CD4-positive, CD25-positive, alpha-beta regulatory T cell (primary cell): Measurements from ENCODE around the gene PTGR3. TPM values are rescaled to one million over a fixed set of nuclear protein-coding genes. Genes with fewer than 3 reads are reported as not detected.
A peak's percentile ranks its signal among the peaks of the same experiment; 100 is the strongest.
"Not testable (repeated sequence)": the region's sequence is repeated elsewhere in the genome, so short reads cannot be mapped to it uniquely, and the experiment has no call there.

Source experiments
- ATAC-seq, 2 donors: fragments of 150-1000 bp; cut with Tn5 transposase; one replicate each; pipeline ENCODE4 v1.10.0; 2021; ENCODE audit warnings: low read depth in 2 of 2, moderate number of reproducible peaks in 2 of 2, moderate library complexity in 1 of 2
- DNase-seq, 3 donors: peaks; one replicate each; pipeline versions ENCODE4 v3.0.0 to v3.0.0-alpha.2; 2012 to 2022; ENCODE audit warnings: mixed read lengths in 1 of 3
- H3K27ac ChIP-seq: one replicate; pipeline ENCODE4 v1.7.0; 2013; ENCODE audit warnings: mild to moderate bottlenecking, low read length; ENCODE audit not compliant: insufficient read depth, poor library complexity, severe bottlenecking
- H3K27me3 ChIP-seq: one replicate; pipeline ENCODE4 v1.7.0; 2013; ENCODE audit warnings: low read length; ENCODE audit not compliant: control insufficient read depth, insufficient read depth
- H3K36me3 ChIP-seq: one replicate; pipeline ENCODE4 v1.7.0; 2013; ENCODE audit warnings: mild to moderate bottlenecking, low read length, moderate library complexity; ENCODE audit not compliant: control insufficient read depth, insufficient read depth
- H3K4me1 ChIP-seq: 2 replicates; pipeline ENCODE4 v1.7.0; 2013; ENCODE audit warnings: mild to moderate bottlenecking, low read length; ENCODE audit not compliant: insufficient read depth, control insufficient read depth, poor library complexity, severe bottlenecking
- H3K4me3 ChIP-seq: one replicate; pipeline ENCODE4 v1.7.0; 2013; ENCODE audit warnings: low read depth, mild to moderate bottlenecking, low read length, moderate library complexity
- H3K9me3 ChIP-seq, 2 experiments: 1 replicate in 1 of 2; 2 replicates in 1 of 2; pipeline ENCODE4 v1.7.0; 2013; ENCODE audit warnings: low read length in 2 of 2, mild to moderate bottlenecking in 1 of 2, moderate library complexity in 1 of 2; ENCODE audit not compliant: control insufficient read depth in 2 of 2
- H3K27ac Mint-ChIP-seq, 3 donors: one replicate each; pipeline ENCODE4 v1.8.0; 2020 to 2022; ENCODE audit warnings: mild to moderate bottlenecking in 3 of 3, mixed read lengths in 3 of 3, moderate library complexity in 2 of 3
- H3K27me3 Mint-ChIP-seq: one replicate; pipeline ENCODE4 v1.8.0; 2022; ENCODE audit warnings: mild to moderate bottlenecking, mixed read lengths
- H3K36me3 Mint-ChIP-seq: one replicate; pipeline ENCODE4 v1.8.0; 2020; ENCODE audit warnings: mixed read lengths
- H3K4me1 Mint-ChIP-seq, 4 donors: one replicate each; pipeline ENCODE4 v1.8.0; 2020 to 2022; ENCODE audit warnings: mixed read lengths in 4 of 4, mild to moderate bottlenecking in 1 of 4
- H3K4me3 Mint-ChIP-seq, 4 donors: one replicate each; pipeline ENCODE4 v1.8.0; 2020 to 2022; ENCODE audit warnings: mild to moderate bottlenecking in 4 of 4, mixed read lengths in 4 of 4, moderate library complexity in 3 of 4
- H3K9me3 Mint-ChIP-seq, 7 donors: one replicate each; pipeline ENCODE4 v1.8.0; 2020 to 2022; ENCODE audit warnings: mixed read lengths in 7 of 7, mild to moderate bottlenecking in 3 of 7, moderate library complexity in 2 of 7
- polyA plus RNA-seq, 4 donors: library from polyadenylated mRNA; unstranded; fragments of 300-500 nt; fragmentation: Illumina TruSeq; gene quantifications; one replicate each; pipeline ENCODE4 v1.2.3, GENCODE V29; 2021
- total RNA-seq: library from RNA; stranded (reverse); gene quantifications from one replicate; pipeline ENCODE4 v1.2.3, GENCODE V29; 2022

Gene PTGR3
- total and polyA plus RNA-seq, 5 donors from 2014 or later: 18.6 to 33.3 (median 25.5) TPM

- no peak for ATAC-seq
- H3K36me3 Mint-ChIP-seq: peaks cover 16% of the 10 kb centered on the region
These were observed 10.9 kb downstream of the PTGR3 start for GRCh38 chr18:75198036-75198435.

DNA sequence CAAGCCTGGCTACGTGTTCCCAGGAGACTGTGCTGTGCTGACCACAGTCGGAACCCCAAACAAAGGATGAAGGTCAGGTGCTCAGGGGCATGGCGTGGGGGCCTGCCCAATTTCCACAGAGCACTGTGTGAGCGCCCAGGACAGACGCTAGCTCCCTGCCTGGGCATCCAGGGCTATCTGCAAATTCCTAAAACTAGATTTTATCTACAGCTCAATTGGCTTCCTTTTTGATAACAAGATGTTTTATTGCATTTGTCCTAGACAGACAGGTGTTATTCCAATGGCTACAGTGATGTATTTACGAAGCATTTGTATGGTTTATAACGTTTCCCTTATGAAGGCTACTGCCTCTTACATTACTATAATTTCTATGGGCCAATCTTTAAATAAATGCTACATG, 16.0 kb downstream of the PTGR3 start:
- Mint-ChIP-seq H3K27ac (peak overlapping the region in 1 of 3 donors; percentile 69), H3K4me3 (no peak overlapping the region), H3K27me3 (no peaks in the 10 kb centered on the region), H3K9me3 (no peaks in the 10 kb centered on the region), H3K4me1 (peaks cover 0 to 7% (median 2%) of the 10 kb centered on the region in 4 donors), H3K36me3 (peaks cover 4% of the 10 kb centered on the region)
- no peak for ATAC-seq
- H3K27ac ChIP-seq: no peak overlapping the region
- H3K4me1 ChIP-seq: no peaks in the 10 kb centered on the region
- no peaks in the 10 kb centered on the region for H3K27me3 ChIP-seq
- no peak overlapping the region for H3K4me3 ChIP-seq
- H3K9me3 ChIP-seq: no peaks in the 10 kb centered on the region
- no peak for DNase-seq
- H3K36me3 ChIP-seq: no peaks in the 10 kb centered on the region

More at GRCh38 chr18:75198036-75198435, 10.9 kb downstream of the PTGR3 start:
- Histone ChIP-seq H3K36me3 (peaks cover 15% of the 10 kb centered on the region), H3K27ac (no peak overlapping the region), H3K9me3 (no peaks in the 10 kb centered on the region), H3K4me3 (no peak overlapping the region), H3K27me3 (no peaks in the 10 kb centered on the region), H3K4me1 (no peaks in the 10 kb centered on the region)
- peak overlapping the region in 2 of 3 donors; percentile 38 to 45 for H3K27ac Mint-ChIP-seq
- DNase-seq: no peak
- no peaks in the 10 kb centered on the region for H3K9me3 Mint-ChIP-seq
- peaks cover 5 to 26% (median 15%) of the 10 kb centered on the region in 4 donors for H3K4me1 Mint-ChIP-seq
- no peak overlapping the region for H3K4me3 Mint-ChIP-seq
- H3K27me3 Mint-ChIP-seq: no peaks in the 10 kb centered on the region

DNA sequence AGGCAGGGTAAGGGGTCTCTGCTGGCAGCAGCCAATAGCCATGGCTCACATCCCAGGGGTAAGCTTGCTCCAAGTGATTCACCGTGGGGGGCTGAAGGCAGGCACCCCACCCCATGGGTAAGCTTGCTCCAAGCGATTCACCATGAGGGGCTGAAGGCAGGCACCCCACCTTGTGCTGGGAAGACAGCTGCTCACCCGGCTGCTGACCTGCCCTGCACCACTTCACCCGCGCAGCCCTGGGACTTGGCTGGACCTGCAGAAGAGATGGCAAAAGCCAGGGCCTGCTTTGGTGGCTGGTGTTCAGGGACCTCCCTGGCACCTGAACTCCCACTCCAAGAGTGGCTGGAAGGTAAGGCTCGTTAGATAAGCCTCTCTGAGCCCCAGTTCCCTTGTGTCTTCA, 19.2 kb downstream of the PTGR3 start:
- Mint-ChIP-seq H3K27me3 (no peaks in the 10 kb centered on the region), H3K27ac (no peak overlapping the region), H3K36me3 (no peaks in the 10 kb centered on the region), H3K9me3 (no peaks in the 10 kb centered on the region), H3K4me1 (no peaks in the 10 kb centered on the region), H3K4me3 (peak overlapping the region in 1 of 4 donors; percentile 80)
- no peak for DNase-seq
- Histone ChIP-seq H3K4me1 (no peaks in the 10 kb centered on the region), H3K9me3 (no peaks in the 10 kb centered on the region), H3K27ac (no peak overlapping the region), H3K4me3 (no peak overlapping the region), H3K27me3 (no peaks in the 10 kb centered on the region), H3K36me3 (no peaks in the 10 kb centered on the region)
- ATAC-seq: no peak

GRCh38 chr18:75187702-75188101, 21.2 kb downstream of the PTGR3 start:
- not testable (repeated sequence) for H3K4me3 ChIP-seq, H3K27me3 Mint-ChIP-seq, H3K27me3 ChIP-seq, H3K36me3 Mint-ChIP-seq, H3K4me3 Mint-ChIP-seq, H3K9me3 ChIP-seq, H3K9me3 Mint-ChIP-seq, H3K36me3 ChIP-seq, H3K27ac Mint-ChIP-seq, H3K4me1 Mint-ChIP-seq, ATAC-seq, DNase-seq, H3K27ac ChIP-seq, H3K4me1 ChIP-seq

DNA sequence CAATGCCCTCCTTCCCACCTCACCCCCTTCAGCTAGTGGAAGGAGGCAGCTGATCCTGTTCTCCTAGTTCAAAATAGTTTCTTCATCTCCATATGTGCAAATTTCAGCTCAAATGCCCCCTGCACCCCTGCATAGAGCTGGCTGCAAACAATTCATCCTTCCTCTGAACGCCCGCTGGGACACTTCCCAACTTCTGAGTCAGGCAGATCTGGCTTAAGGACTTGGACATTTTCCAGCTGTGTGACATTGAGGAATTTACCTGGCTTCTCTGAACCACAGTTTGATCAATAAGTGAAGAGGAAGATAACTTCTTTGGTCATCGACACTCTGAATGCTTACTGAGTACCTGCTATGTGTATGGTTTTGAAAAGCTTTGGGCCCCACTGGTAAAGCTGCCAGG, 23.5 kb downstream of the PTGR3 start:
- H3K4me3 Mint-ChIP-seq: no peak overlapping the region
- no peak for DNase-seq
- Histone ChIP-seq H3K4me1 (no peaks in the 10 kb centered on the region), H3K9me3 (no peaks in the 10 kb centered on the region), H3K27me3 (peaks cover 2% of the 10 kb centered on the region), H3K36me3 (no peaks in the 10 kb centered on the region), H3K27ac (no peak overlapping the region), H3K4me3 (no peak overlapping the region)
- peaks cover 17% of the 10 kb centered on the region for H3K27me3 Mint-ChIP-seq
- H3K9me3 Mint-ChIP-seq: peaks cover 0 to 1% (median 0%) of the 10 kb centered on the region in 7 donors
- no peaks in the 10 kb centered on the region for H3K36me3 Mint-ChIP-seq
- no peak overlapping the region for H3K27ac Mint-ChIP-seq
- no peaks in the 10 kb centered on the region for H3K4me1 Mint-ChIP-seq
- ATAC-seq: no peak

DNA sequence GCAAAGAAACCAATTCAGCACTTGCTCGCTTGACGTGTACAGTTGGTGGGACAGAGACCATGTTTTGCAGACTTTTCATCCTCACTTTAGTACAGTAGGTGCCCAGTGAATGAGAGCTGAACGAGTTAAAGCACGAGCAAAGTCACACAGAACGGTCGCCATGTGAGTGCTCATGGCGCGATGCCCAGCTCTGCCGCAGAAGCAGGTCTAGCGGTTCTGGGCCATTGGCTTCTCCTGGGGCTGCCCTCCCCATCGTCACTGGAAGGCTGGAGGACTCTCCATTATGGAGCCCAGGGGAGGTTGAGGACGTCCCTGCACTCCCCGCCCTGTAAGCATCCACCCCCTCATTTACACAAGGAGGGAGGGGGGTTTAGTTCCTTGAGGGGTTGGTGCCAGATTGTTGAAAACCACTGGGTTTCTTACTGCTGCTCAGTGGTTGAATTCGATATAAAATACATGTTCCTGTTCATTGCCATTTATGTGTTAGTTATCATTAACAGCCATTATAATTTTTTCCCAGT, 24.9 kb downstream of the PTGR3 start:
- ATAC-seq: no peak
- peaks cover 2% of the 10 kb centered on the region for H3K27me3 ChIP-seq
- H3K36me3 Mint-ChIP-seq: no peaks in the 10 kb centered on the region

DNA sequence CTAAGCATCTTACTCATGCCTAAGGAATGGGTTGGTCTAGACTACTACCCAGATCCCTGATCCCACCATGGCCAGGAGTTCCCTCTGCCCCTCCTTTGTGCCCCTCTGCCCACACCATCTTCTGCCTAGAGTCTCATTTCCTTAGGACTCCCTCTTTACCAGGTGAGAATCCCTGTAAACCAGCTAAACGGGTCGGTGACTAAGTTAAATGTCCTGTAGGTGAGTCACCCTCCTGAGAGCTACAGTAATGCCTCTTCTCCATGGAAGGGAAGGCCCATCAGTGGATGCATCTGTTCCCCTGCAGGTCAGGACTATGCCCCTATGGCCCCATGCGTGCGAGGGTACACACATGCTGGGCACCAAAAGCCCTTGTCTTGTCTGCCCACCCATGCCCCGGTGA, 25.4 kb downstream of the PTGR3 start:
- DNase-seq: no peak
- ATAC-seq: no peak
- H3K9me3 ChIP-seq: no peaks in the 10 kb centered on the region
- Mint-ChIP-seq H3K4me3 (no peak overlapping the region), H3K4me1 (peaks cover 0 to 5% (median 0%) of the 10 kb centered on the region in 4 donors), H3K27ac (no peak overlapping the region), H3K36me3 (no peaks in the 10 kb centered on the region), H3K9me3 (peaks cover 0 to 1% (median 0%) of the 10 kb centered on the region in 7 donors), H3K27me3 (peaks cover 17% of the 10 kb centered on the region)
- peaks cover 2% of the 10 kb centered on the region for H3K27me3 ChIP-seq
- no peaks in the 10 kb centered on the region for H3K4me1 ChIP-seq
- no peaks in the 10 kb centered on the region for H3K36me3 ChIP-seq
- no peak overlapping the region for H3K4me3 ChIP-seq
- no peak overlapping the region for H3K27ac ChIP-seq

More for the DNA sequence above, 24.9 kb downstream of the PTGR3 start:
- Histone ChIP-seq H3K9me3 (no peaks in the 10 kb centered on the region), H3K4me3 (no peak overlapping the region), H3K27ac (no peak overlapping the region), H3K4me1 (no peaks in the 10 kb centered on the region), H3K36me3 (no peaks in the 10 kb centered on the region)
- Mint-ChIP-seq H3K9me3 (peaks cover 0 to 1% (median 0%) of the 10 kb centered on the region in 7 donors), H3K4me1 (peaks cover 0 to 5% (median 0%) of the 10 kb centered on the region in 4 donors), H3K4me3 (no peak overlapping the region), H3K27ac (no peak overlapping the region), H3K27me3 (peaks cover 17% of the 10 kb centered on the region)
- DNase-seq: no peak

GRCh38 chr18:75179819-75180600, 28.9 kb downstream of the PTGR3 start:
- no peak for DNase-seq
- H3K4me3 Mint-ChIP-seq: no peak overlapping the region
- ATAC-seq: no peak
- H3K27ac Mint-ChIP-seq: no peak overlapping the region
- Histone ChIP-seq H3K9me3 (no peaks in the 10 kb centered on the region), H3K36me3 (no peaks in the 10 kb centered on the region), H3K4me3 (no peak overlapping the region), H3K27ac (no peak overlapping the region), H3K4me1 (no peaks in the 10 kb centered on the region), H3K27me3 (peaks cover 2% of the 10 kb centered on the region)
- peaks cover 0 to 5% (median 0%) of the 10 kb centered on the region in 4 donors for H3K4me1 Mint-ChIP-seq
- H3K9me3 Mint-ChIP-seq: peaks cover 0 to 1% (median 0%) of the 10 kb centered on the region in 7 donors
- H3K36me3 Mint-ChIP-seq: no peaks in the 10 kb centered on the region
- H3K27me3 Mint-ChIP-seq: peaks cover 21% of the 10 kb centered on the region
